ENCODE measurements around the gene NCKAP5. TPM values are rescaled to one million over a fixed set of nuclear protein-coding genes. Genes with fewer than 3 reads are reported as not detected.

Gene NCKAP5
- total RNA-seq, 2 donors from 2014 or later = 2.0 to 7.1 TPM

DNA sequence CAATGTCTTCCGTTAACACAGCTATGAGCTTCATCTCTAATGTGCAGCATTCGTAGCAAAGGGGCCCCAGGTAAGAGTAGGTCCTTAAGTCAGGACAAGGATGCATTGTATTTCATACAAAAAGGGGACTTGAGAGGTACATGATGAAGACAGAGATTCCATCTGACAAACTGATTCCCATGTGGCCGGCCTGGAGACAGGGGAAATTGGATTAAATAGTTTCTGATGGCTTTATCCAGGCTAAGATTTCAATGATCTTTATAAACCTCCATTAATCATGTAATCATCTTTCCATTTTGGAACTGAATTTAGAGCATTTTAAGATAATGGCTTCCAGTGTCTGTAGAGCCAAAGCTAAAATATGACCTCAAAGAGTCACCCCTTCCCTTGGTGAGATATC, 111.3 kb downstream of the NCKAP5 start:
- Histone ChIP-seq H3K4me1 (replicated peaks) (no peaks in the 10 kb centered on the region), H3K27me3 (replicated peaks; ENCODE audit: insufficient read depth) (no peaks in the 10 kb centered on the region), H3K9me3 (no peaks in the 10 kb centered on the region), H3K36me3 (no peaks in the 10 kb centered on the region), H3K27ac (no peak overlapping the region), H3K4me3 (no peak overlapping the region)
- WGBS = 94% methylated on average over 3 of the region's 3 CpGs
- TF ChIP-seq POLR2AphosphoS5 (IDR thresholded peaks at IDR 0.05) (no peak), POLR2A (IDR thresholded peaks at IDR 0.05) (no peak)
- TF ChIP-seq, protein P1, sequence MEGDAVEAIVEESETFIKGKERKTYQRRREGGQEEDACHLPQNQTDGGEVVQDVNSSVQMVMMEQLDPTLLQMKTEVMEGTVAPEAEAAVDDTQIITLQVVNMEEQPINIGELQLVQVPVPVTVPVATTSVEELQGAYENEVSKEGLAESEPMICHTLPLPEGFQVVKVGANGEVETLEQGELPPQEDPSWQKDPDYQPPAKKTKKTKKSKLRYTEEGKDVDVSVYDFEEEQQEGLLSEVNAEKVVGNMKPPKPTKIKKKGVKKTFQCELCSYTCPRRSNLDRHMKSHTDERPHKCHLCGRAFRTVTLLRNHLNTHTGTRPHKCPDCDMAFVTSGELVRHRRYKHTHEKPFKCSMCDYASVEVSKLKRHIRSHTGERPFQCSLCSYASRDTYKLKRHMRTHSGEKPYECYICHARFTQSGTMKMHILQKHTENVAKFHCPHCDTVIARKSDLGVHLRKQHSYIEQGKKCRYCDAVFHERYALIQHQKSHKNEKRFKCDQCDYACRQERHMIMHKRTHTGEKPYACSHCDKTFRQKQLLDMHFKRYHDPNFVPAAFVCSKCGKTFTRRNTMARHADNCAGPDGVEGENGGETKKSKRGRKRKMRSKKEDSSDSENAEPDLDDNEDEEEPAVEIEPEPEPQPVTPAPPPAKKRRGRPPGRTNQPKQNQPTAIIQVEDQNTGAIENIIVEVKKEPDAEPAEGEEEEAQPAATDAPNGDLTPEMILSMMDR (IDR thresholded peaks at IDR 0.05) = no peak
- no peak for DNase-seq (ENCODE audit: low spot score)
- intact Hi-C loops (cut with DNase I) = no loop called here

- WGBS = 87% methylated on average over 5 of the region's 5 CpGs
- intact Hi-C loops (cut with DNase I) = no loop called here
- no peak for DNase-seq (ENCODE audit: low spot score)
Measured at GRCh38 chr2:133456156-133456555, 112.1 kb downstream of the NCKAP5 start.

DNA sequence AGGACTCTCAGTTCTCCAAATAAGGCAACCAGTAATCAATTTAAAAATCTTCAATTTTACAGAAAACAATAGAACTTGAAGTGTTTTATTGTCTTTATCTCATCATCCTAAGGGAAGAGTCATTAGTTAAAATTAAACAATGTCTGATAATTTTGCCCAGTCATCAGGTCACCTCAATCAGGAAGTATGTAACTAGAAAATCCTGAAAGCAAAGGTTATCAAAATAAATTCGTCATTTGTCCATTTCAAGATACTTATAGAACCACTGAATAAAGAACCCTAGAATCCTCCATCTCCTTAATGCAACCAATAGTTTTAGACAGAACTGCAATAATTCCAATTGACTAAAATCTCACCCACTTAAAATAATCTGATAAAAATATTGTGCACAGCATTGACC, 115.2 kb downstream of the NCKAP5 start:
- 83% methylated on average over 1 of the region's 1 CpG for WGBS
- Histone ChIP-seq H3K27ac (no peak overlapping the region), H3K9me3 (no peaks in the 10 kb centered on the region), H3K27me3 (replicated peaks; ENCODE audit: insufficient read depth) (no peaks in the 10 kb centered on the region), H3K4me1 (replicated peaks) (no peaks in the 10 kb centered on the region), H3K36me3 (no peaks in the 10 kb centered on the region), H3K4me3 (no peak overlapping the region)
- intact Hi-C loops (cut with DNase I) = no loop called here
- TF ChIP-seq, protein P1 (IDR thresholded peaks at IDR 0.05) = no peak
- no peak for DNase-seq (ENCODE audit: low spot score)

More at GRCh38 chr2:133456156-133456555, 112.1 kb downstream of the NCKAP5 start:
- H3K9me3 ChIP-seq = no peaks in the 10 kb centered on the region
- H3K36me3 ChIP-seq = no peaks in the 10 kb centered on the region
- H3K27ac ChIP-seq = no peak overlapping the region
- H3K4me3 ChIP-seq = no peak overlapping the region
- H3K4me1 ChIP-seq (replicated peaks) = no peaks in the 10 kb centered on the region
- H3K27me3 ChIP-seq (replicated peaks; ENCODE audit: insufficient read depth) = no peaks in the 10 kb centered on the region
- TF ChIP-seq, protein P1 (IDR thresholded peaks at IDR 0.05) = no peak
- TF ChIP-seq POLR2A (IDR thresholded peaks at IDR 0.05) (no peak), POLR2AphosphoS5 (IDR thresholded peaks at IDR 0.05) (no peak)

GRCh38 chr2:133452583-133452982, 115.7 kb downstream of the NCKAP5 start:
- TF ChIP-seq POLR2A (IDR thresholded peaks at IDR 0.05) (no peak), POLR2AphosphoS5 (IDR thresholded peaks at IDR 0.05) (no peak)
- TF ChIP-seq, protein P1 (IDR thresholded peaks at IDR 0.05) = no peak

DNA sequence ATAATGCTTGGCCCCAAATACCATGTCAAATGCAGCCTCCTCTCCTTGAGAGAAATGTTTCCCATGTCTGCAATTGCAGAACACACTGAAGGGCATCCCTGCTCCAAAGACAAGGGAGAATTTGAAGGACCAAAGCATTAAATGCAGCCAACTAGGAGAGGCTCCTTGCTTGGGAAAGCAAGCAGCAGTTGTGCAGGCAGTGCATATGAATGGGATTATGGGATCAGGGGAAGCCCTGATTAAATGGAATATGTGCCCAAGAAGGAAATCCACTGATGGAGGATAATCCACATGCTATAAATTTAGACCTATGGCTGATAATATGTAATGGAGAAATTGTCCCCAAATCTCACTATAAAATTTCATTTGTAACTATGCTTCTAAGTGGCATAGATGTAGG, 116.1 kb downstream of the NCKAP5 start:
- H3K36me3 ChIP-seq = no peaks in the 10 kb centered on the region
- intact Hi-C loops (cut with DNase I) = no loop called here
- TF ChIP-seq, protein P1 (IDR thresholded peaks at IDR 0.05) = no peak
- TF ChIP-seq POLR2AphosphoS5 (IDR thresholded peaks at IDR 0.05) (no peak), POLR2A (IDR thresholded peaks at IDR 0.05) (no peak)

More at GRCh38 chr2:133452583-133452982, 115.7 kb downstream of the NCKAP5 start:
- 89% methylated on average over 2 of the region's 2 CpGs for WGBS
- no peaks in the 10 kb centered on the region for H3K9me3 ChIP-seq
- intact Hi-C loops (cut with DNase I) = no loop called here
- no peak overlapping the region for H3K4me3 ChIP-seq
- no peaks in the 10 kb centered on the region for H3K36me3 ChIP-seq
- H3K27ac ChIP-seq = no peak overlapping the region
- no peak for DNase-seq (ENCODE audit: low spot score)
- H3K27me3 ChIP-seq (replicated peaks; ENCODE audit: insufficient read depth) = no peaks in the 10 kb centered on the region
- no peaks in the 10 kb centered on the region for H3K4me1 ChIP-seq (replicated peaks)

More for the DNA sequence above, 116.1 kb downstream of the NCKAP5 start:
- H3K4me1 ChIP-seq (replicated peaks) = no peaks in the 10 kb centered on the region
- no peaks in the 10 kb centered on the region for H3K9me3 ChIP-seq
- DNase-seq (ENCODE audit: low spot score) = no peak
- no peak overlapping the region for H3K4me3 ChIP-seq
- H3K27ac ChIP-seq = no peak overlapping the region
- no peaks in the 10 kb centered on the region for H3K27me3 ChIP-seq (replicated peaks; ENCODE audit: insufficient read depth)

All from prostate gland (tissue), 2 donors.